PFSK-1 (cell line): Measurements from ENCODE around the gene NEGR1.

ENCODE experiments used
- FOXP2 ChIP-seq: optimal IDR thresholded peaks from 2 replicates; pipeline ENCODE3; 2011; ENCODE audit warnings: borderline replicate concordance, control low read depth, inconsistent platforms; ENCODE audit not compliant: insufficient read depth; ENCODE audit errors: extremely low read length, extremely low read depth
- POLR2AphosphoS5 ChIP-seq: IDR thresholded peaks from 2 replicates; pipeline ENCODE4 v1.6.1; 2012; ENCODE audit warnings: low read depth, mild to moderate bottlenecking, control low read depth, low read length, moderate library complexity
- SIN3A ChIP-seq: IDR thresholded peaks from 2 replicates; pipeline ENCODE4 v1.6.1; 2012; ENCODE audit warnings: mild to moderate bottlenecking, low read length, moderate library complexity, borderline replicate concordance; ENCODE audit not compliant: insufficient read depth
- TAF1 ChIP-seq: IDR thresholded peaks from 2 replicates; pipeline ENCODE4 v1.6.1; 2012; ENCODE audit warnings: low read length, control low read depth, borderline replicate concordance; ENCODE audit not compliant: insufficient read depth
- TF ChIP-seq, protein P1 (sequence below), 2 experiments: IDR thresholded peaks; 2 replicates each; pipeline versions ENCODE4 v1.6.1 to v1.8.0; 2011 to 2012; ENCODE audit warnings: low read depth in 2 of 2, low read length in 2 of 2, control low read depth in 1 of 2, inconsistent platforms in 1 of 2, mild to moderate bottlenecking in 1 of 2, moderate library complexity in 1 of 2; ENCODE audit not compliant: insufficient read depth in 1 of 2

Gene NEGR1

DNA sequence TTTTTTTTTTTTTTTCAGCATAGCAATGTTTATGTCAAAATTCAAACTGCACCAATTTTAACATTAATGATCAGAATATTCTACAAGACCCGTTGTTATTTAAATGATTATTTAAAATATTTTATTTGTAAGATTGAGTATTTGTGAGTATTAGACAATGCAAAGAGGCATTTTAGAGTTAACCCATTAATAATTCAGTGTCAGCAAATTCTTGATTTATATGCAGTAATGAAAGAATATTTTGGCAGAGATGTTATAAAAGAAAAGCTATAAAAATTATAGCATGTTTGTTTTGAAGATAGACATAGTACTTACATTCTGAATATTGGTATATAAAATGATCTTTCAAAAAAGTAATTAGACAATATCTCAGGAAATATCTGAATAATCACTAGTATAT is 932.0 kb downstream of the NEGR1 start:
- TF ChIP-seq FOXP2: no peak
- TF ChIP-seq SIN3A: no peak
- TF ChIP-seq TAF1: no peak
- TF ChIP-seq, protein P1, sequence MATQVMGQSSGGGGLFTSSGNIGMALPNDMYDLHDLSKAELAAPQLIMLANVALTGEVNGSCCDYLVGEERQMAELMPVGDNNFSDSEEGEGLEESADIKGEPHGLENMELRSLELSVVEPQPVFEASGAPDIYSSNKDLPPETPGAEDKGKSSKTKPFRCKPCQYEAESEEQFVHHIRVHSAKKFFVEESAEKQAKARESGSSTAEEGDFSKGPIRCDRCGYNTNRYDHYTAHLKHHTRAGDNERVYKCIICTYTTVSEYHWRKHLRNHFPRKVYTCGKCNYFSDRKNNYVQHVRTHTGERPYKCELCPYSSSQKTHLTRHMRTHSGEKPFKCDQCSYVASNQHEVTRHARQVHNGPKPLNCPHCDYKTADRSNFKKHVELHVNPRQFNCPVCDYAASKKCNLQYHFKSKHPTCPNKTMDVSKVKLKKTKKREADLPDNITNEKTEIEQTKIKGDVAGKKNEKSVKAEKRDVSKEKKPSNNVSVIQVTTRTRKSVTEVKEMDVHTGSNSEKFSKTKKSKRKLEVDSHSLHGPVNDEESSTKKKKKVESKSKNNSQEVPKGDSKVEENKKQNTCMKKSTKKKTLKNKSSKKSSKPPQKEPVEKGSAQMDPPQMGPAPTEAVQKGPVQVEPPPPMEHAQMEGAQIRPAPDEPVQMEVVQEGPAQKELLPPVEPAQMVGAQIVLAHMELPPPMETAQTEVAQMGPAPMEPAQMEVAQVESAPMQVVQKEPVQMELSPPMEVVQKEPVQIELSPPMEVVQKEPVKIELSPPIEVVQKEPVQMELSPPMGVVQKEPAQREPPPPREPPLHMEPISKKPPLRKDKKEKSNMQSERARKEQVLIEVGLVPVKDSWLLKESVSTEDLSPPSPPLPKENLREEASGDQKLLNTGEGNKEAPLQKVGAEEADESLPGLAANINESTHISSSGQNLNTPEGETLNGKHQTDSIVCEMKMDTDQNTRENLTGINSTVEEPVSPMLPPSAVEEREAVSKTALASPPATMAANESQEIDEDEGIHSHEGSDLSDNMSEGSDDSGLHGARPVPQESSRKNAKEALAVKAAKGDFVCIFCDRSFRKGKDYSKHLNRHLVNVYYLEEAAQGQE (IDR thresholded peaks at IDR 0.05; ENCODE audit: insufficient read depth in 1 of 2, low read depth in 2 of 2, low read length in 2 of 2): no peak
- no peak for TF ChIP-seq POLR2AphosphoS5
